ENCODE measurements around the gene NTN1.
A peak's percentile ranks its signal among the peaks of the same experiment; 100 is the strongest.

Gene NTN1

DNA sequence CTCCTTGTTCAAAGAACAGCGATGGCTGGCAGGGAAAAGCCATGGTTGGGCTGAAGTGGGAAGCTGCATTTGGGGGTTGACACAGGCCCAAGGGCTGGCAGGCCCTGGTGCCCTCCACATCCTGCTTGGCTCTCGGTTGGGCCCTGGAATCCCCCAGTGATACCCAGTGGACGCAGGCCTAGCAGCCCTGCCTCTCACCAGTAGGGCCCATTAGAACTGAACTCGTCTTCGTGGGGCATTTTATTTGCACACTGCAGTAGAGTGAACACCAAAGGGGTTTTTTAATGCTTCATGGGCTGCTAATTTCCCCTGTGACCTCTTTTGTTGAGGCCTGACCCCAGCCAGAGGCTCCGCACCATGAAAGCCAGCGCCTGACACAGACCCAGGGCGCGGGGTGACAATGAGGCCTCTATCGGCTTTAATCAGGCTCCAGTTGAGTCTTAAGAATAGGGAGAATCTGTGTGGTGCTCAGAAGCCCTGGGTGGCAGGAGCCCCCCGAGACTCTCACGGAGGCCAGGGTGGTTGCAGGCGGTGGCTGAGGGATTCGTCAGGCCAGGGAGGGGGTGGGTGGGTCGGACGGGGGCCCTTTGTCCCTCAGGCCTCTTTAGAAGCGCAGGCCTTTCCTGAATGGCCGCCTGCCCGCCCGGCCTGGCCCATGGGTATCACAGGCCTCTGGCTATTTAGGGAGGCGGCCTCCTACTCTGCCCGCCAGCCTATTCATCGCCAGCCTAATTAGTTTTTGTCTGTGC, 199.3 kb downstream of the NTN1 start:
- no peak for DNase-seq

DNA sequence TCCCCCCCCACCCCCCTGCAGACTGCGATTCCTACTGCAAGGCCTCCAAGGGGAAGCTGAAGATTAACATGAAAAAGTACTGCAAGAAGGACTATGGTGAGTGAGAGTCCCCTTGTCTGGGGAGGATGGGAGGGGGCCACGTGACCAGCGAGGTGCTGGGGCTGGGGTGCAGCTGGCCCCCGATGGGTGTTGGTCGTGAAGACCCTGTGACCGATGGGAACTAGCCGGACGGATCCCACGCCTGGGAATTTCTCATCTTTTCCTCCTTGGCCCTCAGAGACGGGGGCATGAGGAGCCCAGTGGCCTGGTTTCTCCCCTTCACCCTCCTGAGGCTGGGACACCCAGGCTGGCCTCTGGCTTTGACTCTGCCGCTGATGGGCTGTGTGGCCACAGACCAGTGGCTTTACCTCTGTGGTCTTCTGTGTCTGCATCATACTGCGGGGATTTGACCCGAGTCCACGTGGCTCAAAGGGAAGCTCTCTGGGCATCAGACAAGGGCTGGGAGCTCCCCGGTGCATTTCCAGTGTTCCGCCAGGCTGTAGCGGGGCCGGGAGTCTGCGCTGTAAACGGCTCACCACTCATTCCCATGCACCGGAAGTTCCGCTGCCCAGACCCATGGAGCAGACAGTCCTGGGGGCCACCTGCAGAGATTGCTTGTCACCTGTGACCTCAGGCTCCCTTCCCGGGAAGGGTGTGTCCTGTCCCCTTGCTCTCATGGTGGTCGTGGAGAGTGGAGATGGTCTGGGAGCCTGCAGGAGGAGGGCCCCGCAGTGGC, 200.0 kb downstream of the NTN1 start:
- DNase-seq = no peak

DNA sequence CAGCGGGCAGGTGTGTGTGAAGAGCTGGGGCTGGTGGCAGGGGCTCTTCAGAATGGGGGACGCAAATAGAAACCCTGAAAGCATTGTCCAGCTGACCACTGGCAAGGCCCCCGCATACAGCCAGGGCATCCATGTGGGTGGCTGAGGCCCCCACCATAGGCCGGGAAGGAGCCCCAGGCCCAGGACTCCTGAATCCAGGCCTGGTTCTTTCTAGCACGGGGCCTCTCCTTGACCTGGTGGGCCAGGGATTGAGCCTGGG, 200.5 kb downstream of the NTN1 start:
- DNase-seq = no peak

DNA sequence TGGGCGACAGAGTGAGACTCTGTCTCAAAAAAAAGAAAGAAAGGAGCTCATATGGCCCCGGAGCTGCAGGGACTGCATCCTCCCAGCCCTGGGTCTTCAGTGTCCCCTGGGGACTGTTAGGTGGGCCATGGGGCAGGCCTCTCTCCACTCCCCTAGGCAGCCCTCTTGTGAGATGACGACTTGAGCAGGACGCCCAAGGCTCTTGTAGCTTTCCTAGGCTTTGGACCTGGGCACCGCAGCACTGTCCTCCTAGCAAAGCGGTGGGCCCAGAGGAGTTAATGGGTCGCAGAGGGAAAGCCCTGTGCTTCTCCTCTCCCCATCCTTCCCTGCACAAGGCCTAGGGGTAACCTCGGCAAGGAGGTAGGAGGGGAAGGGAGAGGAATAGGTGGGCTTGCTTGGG, 202.2 kb downstream of the NTN1 start:
- DNase-seq = no peak

DNA sequence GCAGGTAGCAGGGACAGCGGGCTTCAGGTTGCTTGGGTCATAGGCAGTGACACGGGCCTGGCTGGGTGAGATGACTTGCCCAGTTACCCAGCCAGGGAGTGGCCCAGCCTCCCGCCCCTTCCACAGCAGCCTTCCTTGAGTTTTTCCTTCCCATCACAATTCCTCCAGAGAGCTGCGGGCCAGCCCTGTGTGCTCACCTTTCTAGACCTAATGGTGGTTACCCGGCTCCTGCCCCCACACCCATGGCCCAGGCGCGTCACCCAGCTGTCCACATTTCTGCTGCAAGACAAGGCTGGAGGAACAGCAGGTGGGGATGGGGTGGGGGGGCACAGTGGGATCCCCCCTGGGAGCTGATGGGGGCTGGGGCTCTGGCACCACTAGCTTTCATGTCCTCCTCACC, 203.2 kb downstream of the NTN1 start:
- no peak for DNase-seq

DNA sequence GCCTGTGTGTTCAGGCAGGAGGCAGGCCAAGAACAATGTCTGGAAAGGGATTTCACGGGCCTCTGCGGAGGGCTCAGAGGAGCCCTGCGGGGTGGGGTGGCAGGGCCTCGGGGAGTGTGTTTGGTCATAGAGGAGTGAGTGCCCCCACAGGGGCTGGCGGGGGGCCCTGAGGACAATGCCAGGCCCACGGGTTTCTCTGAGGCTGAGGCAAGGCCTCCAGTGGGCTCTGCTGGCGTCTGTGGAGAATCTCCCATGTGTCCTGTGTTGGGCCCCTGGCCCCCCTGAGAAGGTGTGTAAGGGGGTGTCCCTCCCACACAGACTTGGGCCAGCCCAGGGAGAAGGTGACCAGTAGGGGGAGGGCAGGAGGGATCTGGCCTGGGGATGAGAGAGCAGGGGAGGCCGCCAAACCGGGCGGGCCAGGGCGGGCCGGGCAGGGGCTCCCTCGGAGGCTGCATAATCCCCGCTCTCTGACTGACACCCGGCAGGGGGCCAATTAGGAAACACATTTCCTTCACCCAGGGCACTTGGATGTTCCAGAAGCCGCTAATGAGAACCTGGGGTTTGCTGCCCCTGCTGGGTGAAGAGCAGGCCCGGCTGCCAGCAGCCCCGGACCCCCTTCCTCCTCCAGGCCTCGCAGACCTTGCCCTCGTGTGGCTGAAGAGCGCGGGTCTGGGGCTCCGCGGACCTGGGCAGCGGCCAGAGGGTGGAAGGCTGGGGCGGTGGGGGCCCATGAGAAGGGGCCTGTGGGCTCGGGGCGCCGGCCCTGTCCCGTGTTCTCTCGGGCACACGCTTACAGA, 204.2 kb downstream of the NTN1 start:
- no peak for DNase-seq

DNA sequence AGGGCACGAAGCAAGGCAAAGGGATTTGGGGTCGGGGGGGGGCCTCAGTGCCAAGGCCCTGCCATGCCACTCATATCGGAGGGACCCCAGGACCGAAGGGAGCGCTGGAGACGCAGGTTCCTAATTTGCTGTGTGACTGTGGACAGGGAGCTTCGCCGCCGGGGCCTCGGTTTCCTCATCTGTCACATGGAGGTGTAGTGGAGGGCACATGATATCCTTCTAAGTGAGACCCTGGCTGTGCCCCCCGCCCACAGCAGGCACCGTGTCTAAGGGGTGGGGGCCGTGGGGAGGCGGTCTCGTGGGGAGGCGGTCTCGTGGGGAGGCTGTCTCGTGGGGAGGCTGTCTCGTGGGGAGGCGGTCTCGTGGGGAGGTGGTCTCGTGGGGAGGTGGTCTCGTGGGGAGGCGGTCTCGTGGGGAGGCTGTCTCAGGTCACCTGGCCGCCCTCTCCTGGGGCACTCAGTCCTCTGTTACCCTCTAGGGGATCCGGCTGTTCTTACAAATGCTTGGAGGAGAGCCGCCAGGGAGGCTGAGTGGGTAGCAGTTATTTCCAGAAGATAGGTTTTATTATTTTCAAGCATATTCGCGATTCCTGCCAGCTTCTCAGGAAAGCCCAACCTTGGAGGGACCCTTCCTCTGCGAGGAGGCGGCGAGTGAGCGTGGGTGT, 205.0 kb downstream of the NTN1 start:
- DNase-seq = no peak

DNA sequence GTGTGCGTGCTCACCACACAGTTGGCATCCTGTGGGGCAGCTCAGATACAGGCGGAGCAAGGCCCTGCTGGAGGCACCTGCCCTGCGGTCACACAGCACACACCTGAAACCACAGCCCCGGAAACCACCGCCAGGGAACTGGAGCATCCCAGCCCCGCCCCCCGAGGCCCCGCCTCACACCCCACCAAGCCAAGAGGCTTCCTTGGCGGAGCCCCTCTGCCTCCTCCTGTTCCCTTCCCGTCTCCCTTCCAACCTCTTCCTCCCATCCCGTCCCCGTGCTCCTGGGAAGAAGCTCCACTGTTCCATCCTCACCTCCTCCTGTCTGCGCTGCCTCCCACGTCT, 205.5 kb downstream of the NTN1 start:
- DNase-seq = no peak

DNA sequence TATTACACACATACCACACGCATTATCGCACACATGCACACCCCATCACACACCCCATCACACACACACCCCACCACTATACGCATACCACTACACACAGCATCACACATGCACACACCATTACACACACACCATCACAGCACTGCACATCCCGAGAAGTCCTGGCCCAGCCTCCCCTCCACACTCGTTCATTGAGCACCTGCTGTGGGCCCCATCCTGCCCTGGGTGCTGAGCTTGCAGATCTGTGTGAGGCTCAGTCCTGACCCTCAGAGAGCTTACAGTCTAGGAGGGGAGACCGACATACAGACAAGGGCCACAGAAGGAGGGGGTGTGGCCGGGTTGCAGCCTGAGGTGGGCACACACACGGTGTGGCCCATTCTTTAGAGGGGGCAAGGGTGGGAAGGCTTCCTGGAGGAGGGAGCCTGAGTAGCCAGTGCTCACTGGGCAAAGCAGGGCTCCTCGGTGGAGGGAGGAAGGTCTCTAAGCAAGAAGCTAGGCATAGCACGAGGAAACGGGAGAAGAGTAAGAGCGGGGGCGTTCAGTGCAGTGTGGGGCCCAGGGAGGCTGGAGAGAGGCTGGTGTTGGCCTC, 206.6 kb downstream of the NTN1 start:
- no peak for DNase-seq

DNA sequence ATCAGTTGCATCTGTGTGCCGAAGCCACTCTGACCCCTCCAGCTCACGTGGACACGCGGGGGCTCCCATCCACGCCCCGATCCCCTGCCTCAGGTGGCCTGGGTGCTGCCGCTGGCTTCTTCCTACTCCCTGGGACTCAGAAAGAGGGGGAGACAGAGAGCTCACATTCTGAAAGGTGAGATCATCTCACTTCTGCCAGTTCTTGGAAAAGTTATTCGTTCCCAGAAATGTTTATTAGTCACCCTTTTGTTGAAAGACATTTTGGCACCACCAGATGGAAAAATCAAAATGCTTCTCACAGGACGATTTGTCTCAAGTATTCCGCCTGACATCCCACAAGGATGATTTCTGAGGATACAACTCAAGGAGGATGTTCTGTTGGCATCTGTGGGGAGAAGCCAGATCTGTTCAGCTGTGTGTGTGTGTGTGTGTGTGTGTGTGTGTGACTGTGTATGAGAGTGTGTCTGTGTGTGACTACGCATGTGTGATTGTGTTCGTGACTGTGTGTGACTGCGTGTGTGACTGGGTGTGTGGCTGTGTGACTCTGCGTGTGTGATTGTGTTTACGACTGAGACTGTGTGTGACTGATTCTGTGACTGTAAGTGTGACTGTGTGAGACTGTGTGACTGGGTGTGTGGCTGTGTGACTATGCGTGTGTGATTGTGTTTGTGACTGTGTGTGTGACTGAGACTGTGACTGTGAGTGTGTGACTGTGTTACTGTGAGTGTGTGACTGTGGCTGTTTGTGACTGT, 207.3 kb downstream of the NTN1 start:
- DNase-seq = peak; percentile 97

DNA sequence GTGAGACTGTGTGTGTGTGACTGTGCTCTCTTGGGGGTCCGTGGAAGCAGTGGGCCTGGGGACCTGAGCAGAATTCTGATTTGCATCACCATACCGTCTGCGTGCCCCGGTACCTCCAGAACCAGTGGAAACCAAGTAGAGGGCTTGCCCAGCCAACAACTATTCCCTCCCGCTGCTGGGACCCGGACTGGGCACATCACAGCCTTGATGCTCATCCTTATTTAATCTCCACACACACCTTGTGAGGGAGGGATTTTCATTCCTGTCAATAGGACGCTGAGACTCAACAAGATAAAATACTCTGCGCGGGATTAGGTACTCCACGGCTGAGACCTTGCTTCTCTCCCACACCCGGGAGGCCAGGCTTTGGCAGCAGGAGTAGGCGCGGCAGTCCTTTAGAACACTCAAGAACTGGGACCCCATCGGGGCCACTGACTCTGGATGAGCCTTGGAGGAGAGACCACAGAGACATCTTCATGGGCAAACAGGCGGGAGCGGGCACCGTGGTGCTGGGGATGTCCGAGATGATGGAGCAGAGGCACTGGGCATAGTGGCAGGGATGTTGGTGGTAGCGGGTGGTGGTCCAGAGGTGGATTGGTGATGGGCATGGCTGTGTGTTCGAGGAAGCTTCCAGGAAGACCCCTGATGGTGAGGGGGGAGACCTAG, 208.0 kb downstream of the NTN1 start:
- no peak for DNase-seq

DNA sequence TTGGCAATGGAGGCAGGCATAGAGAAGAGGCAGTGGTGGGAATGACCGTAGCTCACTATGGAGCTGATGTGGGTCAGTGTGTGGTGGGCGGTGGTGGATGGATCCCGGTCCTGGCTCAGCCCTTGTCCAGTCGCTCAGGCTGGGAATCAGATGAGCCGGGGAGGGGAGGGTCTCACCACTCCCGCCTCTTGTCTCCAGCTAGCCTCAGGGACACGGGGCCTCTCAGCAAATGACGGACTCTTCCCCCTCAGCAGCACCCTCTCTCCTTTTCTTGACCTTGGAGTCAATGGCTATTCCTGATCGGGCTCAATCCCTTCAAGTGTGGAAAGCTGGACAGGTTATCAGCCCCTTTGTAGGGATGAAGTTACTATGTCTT, 208.5 kb downstream of the NTN1 start:
- DNase-seq = no peak

DNA sequence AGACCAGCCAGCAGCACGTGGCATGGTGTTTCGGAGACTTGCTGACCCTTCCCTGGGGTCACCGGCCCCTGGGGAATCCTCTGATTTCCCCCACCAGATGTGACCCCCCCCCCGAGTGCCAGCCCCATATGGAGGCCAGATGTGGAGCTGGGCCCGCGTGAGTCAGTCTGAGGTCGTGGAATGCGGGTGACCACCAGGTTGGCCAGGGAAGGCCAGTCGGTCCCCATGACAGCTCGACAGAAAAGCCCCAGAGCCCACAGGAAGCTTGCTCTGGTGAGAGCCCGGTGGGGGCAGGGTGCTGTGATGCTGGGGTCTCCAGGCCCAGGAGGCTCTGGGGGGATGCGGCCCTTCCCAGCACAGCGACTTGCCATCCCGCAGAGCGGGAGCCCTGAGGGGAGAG, 209.0 kb downstream of the NTN1 start:
- peak; percentile 73 for DNase-seq

DNA sequence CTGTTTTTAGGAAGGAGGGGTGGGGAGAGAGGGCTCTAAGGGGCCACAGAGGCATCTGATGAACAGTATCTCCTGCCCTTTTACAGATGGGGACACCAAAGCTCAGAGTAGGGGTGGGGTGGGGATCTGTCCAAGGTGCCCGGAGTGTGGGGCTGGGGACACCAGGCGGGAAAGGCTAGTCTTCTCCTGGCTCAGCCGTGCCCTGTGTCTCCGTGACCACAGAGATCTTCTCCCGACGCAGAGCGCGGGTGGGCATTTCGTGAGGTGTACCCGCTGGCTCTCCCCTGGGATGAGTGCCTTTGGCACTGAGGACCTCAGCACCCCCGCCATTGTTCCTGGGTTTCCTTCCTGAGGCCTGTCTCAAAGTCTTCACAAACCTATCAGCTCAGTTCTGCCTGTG, 209.6 kb downstream of the NTN1 start:
- DNase-seq = no peak

DNA sequence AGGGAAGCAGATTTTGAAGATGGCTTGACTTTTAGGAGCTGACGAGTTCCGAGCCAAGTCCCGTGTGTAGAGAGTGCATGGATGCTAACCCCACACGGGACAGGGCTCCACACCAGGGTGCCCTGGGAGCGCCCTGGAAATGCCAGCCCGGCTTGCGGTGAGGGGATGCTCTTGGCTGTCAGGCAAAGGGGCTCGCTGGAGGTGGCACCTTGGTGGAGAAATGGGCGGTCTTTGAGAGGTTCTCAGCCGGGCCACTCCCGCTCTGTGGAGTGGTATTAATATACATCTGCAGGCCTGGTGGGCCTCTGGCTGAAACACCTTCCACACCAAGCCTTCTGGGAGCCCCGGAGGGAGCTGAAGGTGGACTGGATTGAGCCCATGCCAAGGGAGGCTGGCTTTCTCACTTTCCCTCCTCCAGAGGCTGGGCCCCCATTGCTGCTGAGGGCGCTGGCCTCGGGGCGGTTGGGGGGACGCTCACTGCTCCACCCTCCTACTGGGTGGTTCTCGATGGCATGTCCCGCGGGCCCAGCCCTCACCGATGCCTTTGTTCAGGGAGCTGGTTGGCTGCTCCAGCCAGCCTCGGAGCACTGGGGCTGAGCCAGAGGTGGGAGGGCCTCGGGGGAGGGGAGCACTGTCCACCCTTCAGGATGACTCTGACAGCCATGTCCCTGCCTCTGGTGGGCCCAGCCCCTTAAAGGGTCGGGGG, 210.3 kb downstream of the NTN1 start:
- DNase-seq = no peak

DNA sequence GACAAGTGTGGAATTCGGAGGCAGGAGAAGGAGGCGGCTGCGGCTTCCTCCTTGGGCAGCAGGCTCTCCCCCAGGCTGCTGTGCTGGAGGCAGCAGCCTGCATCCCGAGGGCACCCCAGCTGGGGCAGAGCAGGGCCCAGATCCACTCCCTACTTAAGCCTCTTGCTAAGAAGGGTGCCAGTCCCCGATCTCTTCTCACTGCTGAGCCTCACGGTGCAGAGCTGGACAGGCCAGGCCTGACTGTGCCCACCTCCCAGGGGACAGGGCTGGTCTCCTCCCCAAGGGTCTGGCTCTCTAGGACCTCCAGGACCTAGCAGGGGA, 210.8 kb downstream of the NTN1 start:
- DNase-seq = no peak

DNA sequence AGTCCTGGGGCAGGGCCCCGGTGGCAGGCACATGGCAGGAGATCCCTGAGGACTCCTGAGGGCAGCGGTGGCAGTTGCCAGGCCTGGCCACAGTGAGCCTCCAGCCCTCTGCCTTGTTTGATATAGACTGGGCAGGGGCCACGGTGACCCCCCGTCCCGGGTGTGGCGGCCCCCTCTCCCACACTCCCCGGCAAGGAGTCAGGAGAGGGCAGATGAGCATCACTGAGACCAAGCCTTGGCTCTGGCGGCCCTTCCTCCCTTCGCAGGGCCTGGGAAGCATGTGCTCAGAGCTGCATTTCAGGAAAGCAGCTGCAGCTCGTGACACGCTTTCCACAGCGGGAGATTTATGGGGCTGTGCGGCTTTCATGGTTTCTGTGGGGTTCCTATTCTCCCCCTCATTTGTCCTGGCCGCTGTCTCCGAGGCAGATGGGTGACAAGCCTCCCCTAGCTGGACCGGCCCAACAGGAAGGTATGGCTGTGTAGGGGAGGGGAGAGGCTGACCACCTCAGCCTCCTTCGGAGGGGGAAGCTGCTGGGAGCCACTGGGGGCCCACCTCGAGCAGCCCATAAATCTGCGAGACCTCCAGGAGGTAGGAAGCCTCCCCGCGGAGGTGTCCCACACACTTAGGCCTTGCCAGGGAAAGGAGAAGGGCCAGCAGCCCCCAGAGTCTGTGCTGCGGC, 211.4 kb downstream of the NTN1 start:
- peak; percentile 88 for DNase-seq

DNA sequence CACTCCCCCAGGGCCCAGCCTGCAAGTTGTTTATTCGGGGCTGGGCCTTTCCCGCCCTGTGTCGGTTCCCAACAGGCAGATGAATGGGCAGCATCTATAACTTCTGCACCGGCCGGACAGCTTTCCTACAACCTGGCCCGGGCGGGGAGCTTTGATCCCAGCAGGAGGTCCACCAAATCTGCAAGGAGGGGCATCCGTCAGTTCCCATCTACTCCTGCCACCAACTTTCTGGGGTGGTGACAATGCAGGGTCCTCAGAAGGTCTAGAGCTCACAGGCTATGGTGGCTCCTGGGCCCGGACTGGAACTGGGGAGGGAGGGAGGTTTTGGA, 211.9 kb downstream of the NTN1 start:
- no peak for DNase-seq

DNA sequence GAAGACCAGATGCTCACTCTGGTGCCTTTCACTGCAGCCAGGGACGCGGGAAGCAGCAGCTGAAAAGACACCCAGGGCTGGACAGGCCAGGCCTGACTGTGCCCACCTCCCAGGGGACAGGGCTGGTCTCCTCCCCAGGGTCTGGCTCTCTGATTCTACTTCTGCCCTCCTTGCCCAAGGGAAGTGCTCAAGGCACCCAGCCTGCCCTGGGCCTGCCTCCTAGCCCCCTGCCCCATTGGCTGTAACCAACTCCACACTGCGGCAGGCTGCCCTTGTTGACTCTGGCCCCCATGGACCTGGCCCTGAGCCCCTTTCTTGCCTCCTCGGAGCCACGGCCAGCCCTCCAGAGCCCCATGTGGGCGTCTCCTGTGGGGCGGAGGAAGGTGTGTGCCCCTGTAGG, 212.5 kb downstream of the NTN1 start:
- DNase-seq = no peak

DNA sequence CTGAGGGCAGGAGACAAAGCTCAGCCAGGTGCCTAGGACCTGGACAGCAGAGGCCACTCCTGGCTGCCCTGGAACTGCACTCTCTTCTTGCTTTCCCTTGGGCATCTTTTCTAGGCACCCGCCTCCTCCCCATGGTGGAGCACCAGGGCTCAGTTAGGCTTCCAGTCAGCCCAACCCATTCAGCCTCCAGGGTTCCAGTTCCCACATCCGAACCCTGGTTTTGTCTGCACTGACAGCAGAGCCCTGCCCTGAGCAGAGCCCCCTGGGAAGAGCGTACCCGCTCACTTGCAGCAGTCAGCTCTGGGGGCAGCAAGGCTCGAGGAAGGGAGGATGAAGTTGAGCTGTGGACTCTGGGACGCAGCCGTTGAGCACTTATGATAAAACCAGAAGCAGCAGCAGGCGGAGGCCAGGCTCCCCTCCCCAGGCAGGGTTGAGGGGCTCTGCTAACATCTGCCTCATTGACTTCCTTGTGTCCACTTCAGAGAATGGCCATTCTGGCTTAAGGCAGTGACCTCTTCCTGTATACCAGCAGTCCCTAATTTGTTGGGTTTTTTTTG, 213.2 kb downstream of the NTN1 start:
- no peak for DNase-seq
